H1 (cell line): ENCODE data around the gene TTLL5. TPM values are rescaled to one million over a fixed set of nuclear protein-coding genes. Genes with fewer than 3 reads are reported as not detected.

ENCODE experiments used
- HDAC6 ChIP-seq: IDR thresholded peaks from one replicate; pipeline ENCODE4 v1.7.1; 2012; ENCODE audit warnings: low read depth, mild to moderate bottlenecking, inconsistent platforms, low read length, moderate library complexity
- polyA plus RNA-seq, 7 experiments: library from polyadenylated mRNA; depleted of rRNA in 3 of 7; stranded (reverse) in 5 of 7; unstranded in 2 of 7; fragments of >200 nt in 5 of 7; fragments of 200-250 nt in 2 of 7; gene quantifications; 1 replicate in 5 of 7; 2 replicates in 1 of 7; 4 replicates in 1 of 7; pipeline versions ENCODE4 v1.2.1 to v1.2.3, GENCODE V29; 2011 to 2013; ENCODE audit warnings: missing spikeins in 2 of 7, mixed read lengths in 2 of 7
- total RNA-seq: library from RNA; stranded (reverse); fragmentation: NEBNext Ultra II Directional; extraction: Animal tissue kit (Norgen Biotek cat#: 25700); gene quantifications from 2 replicates; pipeline ENCODE4 v1.2.1, GENCODE V29; 2021

Gene TTLL5
- total and polyA plus RNA-seq, 2 of the 8 experiments (the other 6 are each of a cell fraction or from before 2014, with no cell fraction given) = 16.1 to 45.9 TPM

DNA sequence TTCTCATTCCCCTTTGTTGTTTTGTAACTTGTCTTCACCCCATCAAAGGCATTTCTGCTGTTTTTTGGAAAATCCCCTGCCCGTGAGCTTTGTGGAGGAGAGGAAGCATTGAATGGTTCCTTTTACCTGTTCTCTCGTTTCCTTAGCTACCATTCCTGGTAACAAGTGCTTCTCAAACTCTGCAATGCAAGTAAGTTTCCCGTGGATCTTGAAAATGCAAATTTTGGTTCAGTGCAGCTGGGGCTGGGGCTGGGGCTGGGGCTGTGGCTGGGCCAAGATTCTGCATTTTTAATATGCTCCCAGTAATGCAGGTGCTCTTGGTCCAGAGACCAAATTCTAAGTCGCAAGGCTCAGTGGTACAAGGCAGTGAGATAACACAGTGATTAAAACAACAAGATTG is 151.6 kb downstream of the TTLL5 start (continued):
- TF ChIP-seq HDAC6 = no peak
